Hepatocyte (in vitro differentiated cells): ENCODE measurements around the gene FAM177B.

Source experiments
- EZH2phosphoT487 ChIP-seq: fragments of 200-600 bp; sonication (generic); IDR thresholded peaks from one replicate; pipeline ENCODE4 v1.6.1; 2018; ENCODE audit warnings: antibody characterized with exemption, mild to moderate bottlenecking, low read depth, moderate library complexity; ENCODE audit not compliant: unreplicated experiment, severe bottlenecking
- TF ChIP-seq, protein P1 (sequence below): fragments of 200-600 bp; sonication (generic); IDR thresholded peaks from 2 replicates; pipeline ENCODE4 v1.5.1; 2016; ENCODE audit warnings: antibody characterized with exemption, mild to moderate bottlenecking; ENCODE audit not compliant: poor library complexity

DNA sequence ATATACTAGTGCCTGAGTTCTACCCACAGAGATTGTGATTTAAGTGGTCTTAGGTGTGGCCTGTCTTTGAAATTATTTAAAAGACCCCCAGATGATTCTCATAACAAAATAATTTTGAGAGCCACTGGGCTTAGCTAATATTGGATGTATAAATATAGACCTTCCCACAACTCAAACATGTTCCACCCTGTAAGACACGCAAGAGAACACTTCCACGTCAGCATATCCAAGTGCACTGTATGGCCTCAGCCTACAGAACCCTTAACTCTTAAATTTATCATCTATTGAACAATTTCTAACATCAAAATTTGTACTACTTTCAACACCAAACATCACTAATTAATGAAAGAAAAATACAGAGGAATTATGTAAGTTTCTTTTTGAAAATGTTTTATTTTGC is 2.5 kb downstream of the FAM177B start:
- TF ChIP-seq EZH2phosphoT487 = no peak
- TF ChIP-seq, protein P1, sequence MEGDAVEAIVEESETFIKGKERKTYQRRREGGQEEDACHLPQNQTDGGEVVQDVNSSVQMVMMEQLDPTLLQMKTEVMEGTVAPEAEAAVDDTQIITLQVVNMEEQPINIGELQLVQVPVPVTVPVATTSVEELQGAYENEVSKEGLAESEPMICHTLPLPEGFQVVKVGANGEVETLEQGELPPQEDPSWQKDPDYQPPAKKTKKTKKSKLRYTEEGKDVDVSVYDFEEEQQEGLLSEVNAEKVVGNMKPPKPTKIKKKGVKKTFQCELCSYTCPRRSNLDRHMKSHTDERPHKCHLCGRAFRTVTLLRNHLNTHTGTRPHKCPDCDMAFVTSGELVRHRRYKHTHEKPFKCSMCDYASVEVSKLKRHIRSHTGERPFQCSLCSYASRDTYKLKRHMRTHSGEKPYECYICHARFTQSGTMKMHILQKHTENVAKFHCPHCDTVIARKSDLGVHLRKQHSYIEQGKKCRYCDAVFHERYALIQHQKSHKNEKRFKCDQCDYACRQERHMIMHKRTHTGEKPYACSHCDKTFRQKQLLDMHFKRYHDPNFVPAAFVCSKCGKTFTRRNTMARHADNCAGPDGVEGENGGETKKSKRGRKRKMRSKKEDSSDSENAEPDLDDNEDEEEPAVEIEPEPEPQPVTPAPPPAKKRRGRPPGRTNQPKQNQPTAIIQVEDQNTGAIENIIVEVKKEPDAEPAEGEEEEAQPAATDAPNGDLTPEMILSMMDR = no peak
